ENCODE data around the gene METTL25B. TPM values are rescaled to one million over a fixed set of nuclear protein-coding genes. Genes with fewer than 3 reads are reported as not detected.

METTL25B gene
- total and polyA plus RNA-seq, 11 donors = 8.9 to 24.3 (median 15.5) TPM

DNA sequence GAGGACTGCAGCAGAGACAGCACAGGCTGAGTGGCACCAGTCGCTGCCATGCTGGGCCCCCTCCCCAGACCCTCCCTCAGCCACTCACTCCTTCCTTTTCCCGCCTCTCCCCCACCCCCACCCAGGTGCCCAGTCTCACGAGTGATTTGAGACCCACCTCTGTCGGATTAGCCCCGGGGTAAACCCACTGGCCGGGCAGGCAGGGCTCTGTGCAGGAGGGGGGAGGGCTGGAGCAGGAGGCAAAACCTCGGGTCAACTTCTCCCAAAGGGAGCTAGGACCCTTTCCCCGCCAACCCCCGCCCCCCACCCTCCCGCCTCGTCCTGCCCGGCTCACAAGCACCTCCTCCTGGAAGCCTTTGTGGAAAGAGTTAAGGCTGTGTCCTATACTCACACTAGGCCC is 16.1 kb downstream of the METTL25B start:
- peak overlapping the region in 8 of 12 donors; percentile 9 to 100 (median 98) for H3K27ac ChIP-seq
- no peak for ATAC-seq

DNA sequence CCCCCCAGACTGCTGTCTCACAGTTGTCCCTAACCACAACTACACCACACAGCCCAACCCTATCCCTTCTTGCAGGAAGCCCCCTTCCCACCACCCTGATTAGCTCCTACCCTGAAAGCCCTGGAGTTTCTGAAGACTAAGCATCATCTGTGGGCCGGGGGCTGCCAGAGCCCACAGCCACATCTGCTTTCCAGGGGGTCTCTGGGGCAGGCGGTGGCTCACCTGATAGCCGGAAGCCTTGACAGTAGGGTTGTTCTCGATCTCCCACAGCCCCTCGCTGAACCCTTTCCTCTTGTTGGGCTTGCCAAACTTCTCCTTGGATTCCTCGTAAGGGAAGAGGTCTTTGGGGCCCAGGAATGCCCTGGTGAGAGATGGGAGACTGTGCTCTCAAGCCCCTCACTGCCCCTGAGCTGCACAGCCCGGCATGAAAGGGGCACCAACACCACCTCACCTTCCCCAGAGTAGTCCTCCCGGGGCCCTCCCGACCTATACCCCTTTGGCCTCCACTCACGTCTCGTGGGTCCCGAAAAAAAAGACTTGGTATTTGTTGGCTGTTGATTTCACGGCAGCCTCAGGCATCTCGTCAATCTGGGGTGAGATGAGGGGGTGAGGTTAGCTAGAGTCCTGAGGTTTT is 16.6 kb downstream of the METTL25B start:
- intact Hi-C loops (cut with DNase I) = no loop called here
- H3K9me3 ChIP-seq = no peaks in the 10 kb centered on the region
- TF ChIP-seq, protein P1, sequence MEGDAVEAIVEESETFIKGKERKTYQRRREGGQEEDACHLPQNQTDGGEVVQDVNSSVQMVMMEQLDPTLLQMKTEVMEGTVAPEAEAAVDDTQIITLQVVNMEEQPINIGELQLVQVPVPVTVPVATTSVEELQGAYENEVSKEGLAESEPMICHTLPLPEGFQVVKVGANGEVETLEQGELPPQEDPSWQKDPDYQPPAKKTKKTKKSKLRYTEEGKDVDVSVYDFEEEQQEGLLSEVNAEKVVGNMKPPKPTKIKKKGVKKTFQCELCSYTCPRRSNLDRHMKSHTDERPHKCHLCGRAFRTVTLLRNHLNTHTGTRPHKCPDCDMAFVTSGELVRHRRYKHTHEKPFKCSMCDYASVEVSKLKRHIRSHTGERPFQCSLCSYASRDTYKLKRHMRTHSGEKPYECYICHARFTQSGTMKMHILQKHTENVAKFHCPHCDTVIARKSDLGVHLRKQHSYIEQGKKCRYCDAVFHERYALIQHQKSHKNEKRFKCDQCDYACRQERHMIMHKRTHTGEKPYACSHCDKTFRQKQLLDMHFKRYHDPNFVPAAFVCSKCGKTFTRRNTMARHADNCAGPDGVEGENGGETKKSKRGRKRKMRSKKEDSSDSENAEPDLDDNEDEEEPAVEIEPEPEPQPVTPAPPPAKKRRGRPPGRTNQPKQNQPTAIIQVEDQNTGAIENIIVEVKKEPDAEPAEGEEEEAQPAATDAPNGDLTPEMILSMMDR (IDR thresholded peaks at IDR 0.05) = no peak
- no peak for TF ChIP-seq POLR2A (IDR thresholded peaks at IDR 0.05)
- no peaks in the 10 kb centered on the region for H3K27me3 ChIP-seq
- H3K4me3 ChIP-seq = no peak overlapping the region
- 76 to 83% (median 81%) methylated on average over 14 of the region's 14 CpGs for WGBS, 4 donors
- peak in 2 of 5 donors; percentile 16 to 29 for DNase-seq
- ATAC-seq = no peak
- peak overlapping the region in 11 of 12 donors; percentile 13 to 100 (median 99) for H3K27ac ChIP-seq
- peaks cover 22 to 70% (median 59%) of the 10 kb centered on the region in 12 donors for H3K4me1 ChIP-seq
- peaks cover 0 to 36% (median 27%) of the 10 kb centered on the region in 9 donors for H3K36me3 ChIP-seq

More for the DNA sequence above, 16.1 kb downstream of the METTL25B start:
- peak in 2 of 5 donors; percentile 16 to 36 for DNase-seq
- H3K36me3 ChIP-seq = peaks cover 0 to 36% (median 27%) of the 10 kb centered on the region in 9 donors
- no peak overlapping the region for H3K4me3 ChIP-seq
- intact Hi-C loops (cut with DNase I) = no loop called here
- H3K4me1 ChIP-seq = peaks cover 21 to 66% (median 56%) of the 10 kb centered on the region in 12 donors
- TF ChIP-seq POLR2A (IDR thresholded peaks at IDR 0.05) = no peak
- TF ChIP-seq, protein P1 (IDR thresholded peaks at IDR 0.05) = no peak
- 72 to 79% (median 75%) methylated on average over 9 to 12 of the region's 12 CpGs for WGBS, 4 donors
- no peaks in the 10 kb centered on the region for H3K27me3 ChIP-seq
- H3K9me3 ChIP-seq = no peaks in the 10 kb centered on the region

DNA sequence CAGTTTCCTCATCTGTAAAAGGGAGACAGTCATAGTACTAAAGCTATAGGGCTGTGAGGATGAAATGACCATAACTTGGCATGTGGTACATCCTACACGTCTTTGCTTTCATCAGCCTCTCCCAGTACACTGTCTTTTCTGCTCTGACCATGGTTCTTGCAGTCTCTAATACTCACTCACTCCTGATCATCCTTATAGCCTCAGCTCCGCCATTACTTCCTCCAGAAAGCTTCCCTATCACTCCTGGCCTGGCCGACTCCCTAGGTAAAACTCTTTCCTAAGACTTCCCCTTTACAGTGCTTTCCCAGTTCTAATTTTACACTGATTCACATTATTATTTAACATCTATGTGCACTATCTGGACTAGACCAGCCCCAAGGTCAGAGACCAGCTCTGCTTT is 17.6 kb downstream of the METTL25B start:
- Histone ChIP-seq H3K9me3 (no peaks in the 10 kb centered on the region), H3K4me1 (peaks cover 22 to 70% (median 56%) of the 10 kb centered on the region in 12 donors), H3K36me3 (peaks cover 0 to 36% (median 27%) of the 10 kb centered on the region in 9 donors), H3K27me3 (no peaks in the 10 kb centered on the region), H3K27ac (peak overlapping the region; percentile 96 to 100 (median 99)), H3K4me3 (peak overlapping the region in 8 of 12 donors; percentile 42 to 100 (median 92))
- intact Hi-C loops (cut with DNase I) = no loop called here
- DNase-seq = peak in 1 of 5 donors; percentile 7
- no peak for ATAC-seq
- WGBS, 4 donors = 54 to 68% (median 59%) methylated on average over 3 of the region's 3 CpGs
- TF ChIP-seq, protein P1 (IDR thresholded peaks at IDR 0.05) = no peak
- no peak for TF ChIP-seq POLR2A (IDR thresholded peaks at IDR 0.05)

DNA sequence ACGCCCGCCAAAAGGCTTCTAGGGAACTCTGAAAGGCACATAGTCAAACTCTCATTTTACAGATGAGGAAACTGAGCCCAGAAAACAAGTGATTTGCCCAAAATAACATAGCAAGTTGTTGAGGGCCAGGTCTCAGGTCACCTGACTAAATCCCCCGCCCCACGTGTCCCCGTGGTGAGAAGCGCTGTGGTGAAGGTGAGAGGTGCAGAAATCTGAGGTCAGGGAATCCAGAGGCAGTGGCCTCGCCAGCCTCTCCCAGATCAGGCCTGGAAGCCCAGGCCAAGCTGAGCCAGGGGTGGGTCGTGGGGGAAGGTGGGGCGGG is 18.1 kb downstream of the METTL25B start:
- ATAC-seq (no peak), DNase-seq (no peak)
- Histone ChIP-seq H3K9me3 (no peaks in the 10 kb centered on the region), H3K4me3 (peak overlapping the region; percentile 6 to 100 (median 92)), H3K4me1 (peaks cover 22 to 68% (median 56%) of the 10 kb centered on the region in 12 donors), H3K27me3 (no peaks in the 10 kb centered on the region), H3K36me3 (peaks cover 0 to 36% (median 27%) of the 10 kb centered on the region in 9 donors), H3K27ac (peak overlapping the region; percentile 96 to 100 (median 99))
- TF ChIP-seq, protein P1 (IDR thresholded peaks at IDR 0.05) = no peak
- TF ChIP-seq POLR2A (IDR thresholded peaks at IDR 0.05) = no peak
- intact Hi-C loops (cut with DNase I) = no loop called here
- 46 to 60% (median 51%) methylated on average over 8 to 9 of the region's 9 CpGs for WGBS, 4 donors
